ENCODE data around the gene NMNAT2. TPM values are rescaled to one million over a fixed set of nuclear protein-coding genes. Genes with fewer than 3 reads are reported as not detected.

NMNAT2 gene
- total and polyA plus RNA-seq, 4 donors = 0.10 to 1.1 (median 0.94) TPM

DNA sequence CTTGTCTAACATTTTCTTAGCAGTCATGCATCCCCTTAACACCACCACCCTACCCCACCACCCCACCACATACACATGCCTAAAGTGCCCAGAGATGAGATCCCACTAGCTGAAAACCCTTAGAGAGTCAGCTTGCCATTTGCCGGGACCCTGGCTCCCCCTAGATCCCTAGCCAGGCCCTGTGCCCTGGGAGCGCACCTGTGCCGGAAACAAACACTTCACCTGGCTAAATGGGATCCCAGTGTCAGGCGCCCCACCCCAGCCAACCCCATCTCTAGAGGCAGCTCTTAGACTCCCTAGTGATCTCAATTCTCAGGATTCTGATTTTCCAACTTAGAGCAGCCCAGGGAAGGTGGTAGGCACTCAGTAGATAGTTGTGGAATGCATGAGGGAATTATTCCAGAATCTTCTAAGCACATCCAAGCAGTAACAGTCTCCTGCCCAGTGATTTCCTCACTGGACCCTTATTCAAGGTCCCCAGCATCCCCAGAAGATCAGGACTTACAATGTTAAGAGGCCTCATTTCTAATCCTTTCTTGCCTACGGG, 126.9 kb downstream of the NMNAT2 start:
- no peak overlapping the region for H3K27ac ChIP-seq (ENCODE audit: low read depth in 1 of 2, low read length in 1 of 2)
- no peak for DNase-seq

GRCh38 chr1:183290628-183291027, 127.6 kb downstream of the NMNAT2 start:
- no peaks in the 10 kb centered on the region for H3K36me3 ChIP-seq (ENCODE audit: control insufficient read depth in 4 of 4, insufficient read depth in 4 of 4, low read length in 4 of 4)
- 89 to 90% methylated on average over 6 of the region's 6 CpGs for WGBS, 2 donors
- no peak overlapping the region for H3K4me3 ChIP-seq
- TF ChIP-seq, protein P1, sequence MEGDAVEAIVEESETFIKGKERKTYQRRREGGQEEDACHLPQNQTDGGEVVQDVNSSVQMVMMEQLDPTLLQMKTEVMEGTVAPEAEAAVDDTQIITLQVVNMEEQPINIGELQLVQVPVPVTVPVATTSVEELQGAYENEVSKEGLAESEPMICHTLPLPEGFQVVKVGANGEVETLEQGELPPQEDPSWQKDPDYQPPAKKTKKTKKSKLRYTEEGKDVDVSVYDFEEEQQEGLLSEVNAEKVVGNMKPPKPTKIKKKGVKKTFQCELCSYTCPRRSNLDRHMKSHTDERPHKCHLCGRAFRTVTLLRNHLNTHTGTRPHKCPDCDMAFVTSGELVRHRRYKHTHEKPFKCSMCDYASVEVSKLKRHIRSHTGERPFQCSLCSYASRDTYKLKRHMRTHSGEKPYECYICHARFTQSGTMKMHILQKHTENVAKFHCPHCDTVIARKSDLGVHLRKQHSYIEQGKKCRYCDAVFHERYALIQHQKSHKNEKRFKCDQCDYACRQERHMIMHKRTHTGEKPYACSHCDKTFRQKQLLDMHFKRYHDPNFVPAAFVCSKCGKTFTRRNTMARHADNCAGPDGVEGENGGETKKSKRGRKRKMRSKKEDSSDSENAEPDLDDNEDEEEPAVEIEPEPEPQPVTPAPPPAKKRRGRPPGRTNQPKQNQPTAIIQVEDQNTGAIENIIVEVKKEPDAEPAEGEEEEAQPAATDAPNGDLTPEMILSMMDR (IDR thresholded peaks at IDR 0.05; ENCODE audit: control extremely low read depth, extremely low read depth) = no peak
- H3K4me1 ChIP-seq (ENCODE audit: control insufficient read depth in 5 of 5, insufficient read depth in 5 of 5, low read length in 5 of 5) = peaks cover 0 to 7% (median 0%) of the 10 kb centered on the region in 5 donors
- no peak for ATAC-seq (ENCODE audit: insufficient read depth, low FRiP score)
- H3K9ac ChIP-seq (ENCODE audit: insufficient read depth in 1 of 2, low read length in 2 of 2) = no peak overlapping the region
- H3K9me3 ChIP-seq (ENCODE audit: control insufficient read depth in 4 of 4, insufficient read depth in 3 of 4, low read length in 3 of 4) = no peaks in the 10 kb centered on the region
- DNase-seq = no peak
- no peaks in the 10 kb centered on the region for H3K27me3 ChIP-seq (ENCODE audit: control insufficient read depth in 3 of 3, insufficient read depth in 3 of 3, low read length in 2 of 3)
- H3K27ac ChIP-seq (ENCODE audit: low read depth in 1 of 2, low read length in 1 of 2) = no peak overlapping the region

More for the DNA sequence above, 126.9 kb downstream of the NMNAT2 start:
- no peak overlapping the region for H3K4me3 ChIP-seq
- no peaks in the 10 kb centered on the region for H3K27me3 ChIP-seq (ENCODE audit: control insufficient read depth in 3 of 3, insufficient read depth in 3 of 3, low read length in 2 of 3)
- no peaks in the 10 kb centered on the region for H3K9me3 ChIP-seq (ENCODE audit: control insufficient read depth in 4 of 4, insufficient read depth in 3 of 4, low read length in 3 of 4)
- no peak overlapping the region for H3K9ac ChIP-seq (ENCODE audit: insufficient read depth in 1 of 2, low read length in 2 of 2)
- no peaks in the 10 kb centered on the region for H3K36me3 ChIP-seq (ENCODE audit: control insufficient read depth in 4 of 4, insufficient read depth in 4 of 4, low read length in 4 of 4)
- no peak for ATAC-seq (ENCODE audit: insufficient read depth, low FRiP score)
- WGBS, 2 donors = 91 to 99% methylated on average over 5 of the region's 5 CpGs
- peaks cover 0 to 7% (median 0%) of the 10 kb centered on the region in 5 donors for H3K4me1 ChIP-seq (ENCODE audit: control insufficient read depth in 5 of 5, insufficient read depth in 5 of 5, low read length in 5 of 5)
- TF ChIP-seq, protein P1 (IDR thresholded peaks at IDR 0.05; ENCODE audit: control extremely low read depth, extremely low read depth) = no peak

- TF ChIP-seq, protein P1 (IDR thresholded peaks at IDR 0.05; ENCODE audit: control extremely low read depth, extremely low read depth) = no peak
- H3K36me3 ChIP-seq (ENCODE audit: control insufficient read depth in 4 of 4, insufficient read depth in 4 of 4, low read length in 4 of 4) = no peaks in the 10 kb centered on the region
- DNase-seq = no peak
- H3K27me3 ChIP-seq (ENCODE audit: control insufficient read depth in 3 of 3, insufficient read depth in 3 of 3, low read length in 2 of 3) = no peaks in the 10 kb centered on the region
- peak overlapping the region in 1 of 2 donors; percentile 1 for H3K27ac ChIP-seq (ENCODE audit: low read depth in 1 of 2, low read length in 1 of 2)
- ATAC-seq (ENCODE audit: insufficient read depth, low FRiP score) = no peak
- H3K9me3 ChIP-seq (ENCODE audit: control insufficient read depth in 4 of 4, insufficient read depth in 3 of 4, low read length in 3 of 4) = no peaks in the 10 kb centered on the region
- 94 to 95% methylated on average over 9 of the region's 9 CpGs for WGBS, 2 donors
- H3K4me1 ChIP-seq (ENCODE audit: control insufficient read depth in 5 of 5, insufficient read depth in 5 of 5, low read length in 5 of 5) = peaks cover 0 to 7% (median 0%) of the 10 kb centered on the region in 5 donors
- H3K4me3 ChIP-seq = no peak overlapping the region
- H3K9ac ChIP-seq (ENCODE audit: insufficient read depth in 1 of 2, low read length in 2 of 2) = no peak overlapping the region
Observed at GRCh38 chr1:183289051-183289496, 129.1 kb downstream of the NMNAT2 start.

DNA sequence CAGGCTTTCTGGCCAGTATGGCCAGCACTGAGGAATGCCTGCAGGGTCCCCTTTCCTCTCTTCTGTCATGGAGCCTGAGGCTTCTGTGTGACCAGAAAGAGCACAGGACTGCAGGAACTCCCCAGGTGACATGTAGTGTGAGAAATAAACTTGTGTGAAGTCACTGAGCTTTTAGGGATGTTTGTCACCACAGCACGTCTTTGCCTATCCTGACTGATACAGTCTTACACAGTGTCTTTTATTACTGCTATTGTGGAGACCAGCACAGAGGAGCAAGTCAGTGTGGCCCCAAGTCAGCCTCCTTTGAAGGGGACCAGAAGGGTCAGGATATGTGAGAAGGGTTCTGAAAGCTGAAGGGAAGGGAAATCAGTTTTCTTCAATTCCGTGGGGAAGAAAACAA, 129.6 kb downstream of the NMNAT2 start:
- no peaks in the 10 kb centered on the region for H3K9me3 ChIP-seq (ENCODE audit: control insufficient read depth in 4 of 4, insufficient read depth in 3 of 4, low read length in 3 of 4)
- H3K9ac ChIP-seq (ENCODE audit: insufficient read depth in 1 of 2, low read length in 2 of 2) = no peak overlapping the region
- H3K27me3 ChIP-seq (ENCODE audit: control insufficient read depth in 3 of 3, insufficient read depth in 3 of 3, low read length in 2 of 3) = no peaks in the 10 kb centered on the region
- WGBS, 2 donors = 95 to 98% methylated on average over 2 of the region's 2 CpGs
- no peak overlapping the region for H3K4me3 ChIP-seq
- H3K4me1 ChIP-seq (ENCODE audit: control insufficient read depth in 5 of 5, insufficient read depth in 5 of 5, low read length in 5 of 5) = peaks cover 0 to 9% (median 0%) of the 10 kb centered on the region in 5 donors
- H3K36me3 ChIP-seq (ENCODE audit: control insufficient read depth in 4 of 4, insufficient read depth in 4 of 4, low read length in 4 of 4) = no peaks in the 10 kb centered on the region
- TF ChIP-seq, protein P1 (IDR thresholded peaks at IDR 0.05; ENCODE audit: control extremely low read depth, extremely low read depth) = no peak
- peak overlapping the region in 1 of 2 donors; percentile 80 for H3K27ac ChIP-seq (ENCODE audit: low read depth in 1 of 2, low read length in 1 of 2)
- ATAC-seq (ENCODE audit: insufficient read depth, low FRiP score) (no peak), DNase-seq (no peak)

Data from lung (tissue), 12 donors.